Tibial nerve (tissue), 4 donors: ENCODE results near the gene ZRSR2.

Experiments
- EP300 ChIP-seq, 2 donors: sonication (generic); formaldehyde crosslinking; IDR thresholded peaks; one replicate each; pipeline ENCODE4 v1.6.1; 2017; ENCODE audit warnings: antibody characterized with exemption in 2 of 2, mild to moderate bottlenecking in 1 of 2
- POLR2A ChIP-seq, 2 donors: fragments of 450-650 bp; IDR thresholded peaks; one replicate each; pipeline ENCODE4 v1.6.1; 2017; ENCODE audit warnings: antibody characterized with exemption in 2 of 2, mild to moderate bottlenecking in 2 of 2, moderate library complexity in 2 of 2
- TF ChIP-seq, protein P1 (sequence below), 5 experiments: fragments of 200-600 bp in 3 of 5; fragments of 450-650 bp in 2 of 5; sonication (generic) in 3 of 5; IDR thresholded peaks; one replicate each; pipeline ENCODE4 v1.5.1; 2016 to 2019; ENCODE audit warnings: antibody characterized with exemption in 5 of 5, mild to moderate bottlenecking in 3 of 5, moderate library complexity in 2 of 5

DNA sequence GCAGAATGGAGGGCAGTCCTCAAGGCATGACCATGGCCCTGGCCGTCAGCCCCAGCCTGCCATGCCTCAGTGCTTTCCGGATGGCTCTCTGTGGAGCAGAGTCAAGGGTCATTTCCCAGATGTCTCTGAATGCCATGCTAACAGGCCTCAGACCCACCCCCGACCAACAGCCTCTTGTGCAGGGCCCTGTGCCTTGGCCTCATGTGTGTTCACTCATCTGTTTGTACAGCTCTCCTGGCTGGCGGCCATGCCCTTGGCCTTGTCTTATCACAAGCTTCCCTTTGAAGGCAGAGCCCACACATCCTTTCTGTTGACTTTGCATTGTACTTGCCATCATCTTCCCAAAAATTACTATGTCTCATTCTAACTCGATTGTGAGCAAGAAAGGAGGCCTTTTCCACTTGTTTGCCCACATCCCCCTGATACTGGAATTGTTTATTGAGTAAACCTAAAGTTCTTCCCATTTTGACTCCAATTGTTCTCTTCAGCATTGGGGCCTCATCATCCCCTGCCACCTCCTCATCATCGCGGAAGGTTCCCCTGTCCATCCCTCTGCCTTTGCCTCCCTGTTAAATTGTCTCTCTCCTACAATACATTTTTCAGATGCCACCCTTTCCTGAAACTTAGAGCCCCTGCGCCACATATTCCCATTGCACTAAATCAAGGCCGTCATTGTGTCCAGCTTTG is 46.0 kb upstream of the ZRSR2 start:
- TF ChIP-seq, protein P1, sequence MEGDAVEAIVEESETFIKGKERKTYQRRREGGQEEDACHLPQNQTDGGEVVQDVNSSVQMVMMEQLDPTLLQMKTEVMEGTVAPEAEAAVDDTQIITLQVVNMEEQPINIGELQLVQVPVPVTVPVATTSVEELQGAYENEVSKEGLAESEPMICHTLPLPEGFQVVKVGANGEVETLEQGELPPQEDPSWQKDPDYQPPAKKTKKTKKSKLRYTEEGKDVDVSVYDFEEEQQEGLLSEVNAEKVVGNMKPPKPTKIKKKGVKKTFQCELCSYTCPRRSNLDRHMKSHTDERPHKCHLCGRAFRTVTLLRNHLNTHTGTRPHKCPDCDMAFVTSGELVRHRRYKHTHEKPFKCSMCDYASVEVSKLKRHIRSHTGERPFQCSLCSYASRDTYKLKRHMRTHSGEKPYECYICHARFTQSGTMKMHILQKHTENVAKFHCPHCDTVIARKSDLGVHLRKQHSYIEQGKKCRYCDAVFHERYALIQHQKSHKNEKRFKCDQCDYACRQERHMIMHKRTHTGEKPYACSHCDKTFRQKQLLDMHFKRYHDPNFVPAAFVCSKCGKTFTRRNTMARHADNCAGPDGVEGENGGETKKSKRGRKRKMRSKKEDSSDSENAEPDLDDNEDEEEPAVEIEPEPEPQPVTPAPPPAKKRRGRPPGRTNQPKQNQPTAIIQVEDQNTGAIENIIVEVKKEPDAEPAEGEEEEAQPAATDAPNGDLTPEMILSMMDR (IDR thresholded peaks at IDR 0.05): no peak
- TF ChIP-seq POLR2A (IDR thresholded peaks at IDR 0.05) (no peak), EP300 (IDR thresholded peaks at IDR 0.05) (no peak)
